ENCODE measurements around the gene CBFA2T3.

- no peak for TF ChIP-seq GTF2F1 (IDR thresholded peaks at IDR 0.05; ENCODE audit: borderline replicate concordance, low read depth, low read length)
- TF ChIP-seq POLR2A (IDR thresholded peaks at IDR 0.05; ENCODE audit: control extremely low read depth in 1 of 2, low read depth in 2 of 2, low read length in 2 of 2), result no peak
- peak; percentile 5 to 90 (median 57) for TF ChIP-seq CTCF (IDR thresholded peaks at IDR 0.05; ENCODE audit: control extremely low read depth in 1 of 3, insufficient read depth in 1 of 3, low read depth in 1 of 3, low read length in 3 of 3)
- no peak for TF ChIP-seq USF2 (IDR thresholded peaks at IDR 0.05; ENCODE audit: low read length)
- TF ChIP-seq EZH2 (IDR thresholded peaks at IDR 0.05; ENCODE audit: low read depth, low read length, severe bottlenecking), result no peak
- no peak for TF ChIP-seq YY1 (IDR thresholded peaks at IDR 0.05; ENCODE audit: low read depth, low read length)
- no peak for TF ChIP-seq EP300 (IDR thresholded peaks at IDR 0.05; ENCODE audit: borderline replicate concordance in 1 of 2, low read depth in 2 of 2, low read length in 2 of 2)
- TF ChIP-seq RBBP5 (IDR thresholded peaks at IDR 0.05; ENCODE audit: borderline replicate concordance, low read depth, low read length), result no peak
Measured at GRCh38 chr16:88839026-88839529, 137.9 kb downstream of the CBFA2T3 start.
